ENCODE data around the gene SH3RF1.

DNA sequence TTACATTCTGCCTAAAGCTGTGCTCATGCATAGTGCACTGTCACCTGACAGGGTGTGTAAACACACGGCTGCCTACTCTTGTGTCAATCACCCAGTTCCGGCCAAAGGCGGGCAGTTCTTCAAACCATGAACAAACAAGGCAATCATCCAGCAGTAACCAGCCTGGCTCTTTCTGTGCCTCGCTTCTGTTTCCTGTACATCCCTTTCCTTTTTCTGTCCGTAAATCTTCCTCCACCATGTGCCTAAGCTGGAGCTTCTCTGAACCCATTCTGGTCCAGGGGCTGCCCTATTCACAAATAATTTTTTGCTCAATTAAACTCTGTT, 199.9 kb downstream of the SH3RF1 start:
- TF ChIP-seq, protein P1, sequence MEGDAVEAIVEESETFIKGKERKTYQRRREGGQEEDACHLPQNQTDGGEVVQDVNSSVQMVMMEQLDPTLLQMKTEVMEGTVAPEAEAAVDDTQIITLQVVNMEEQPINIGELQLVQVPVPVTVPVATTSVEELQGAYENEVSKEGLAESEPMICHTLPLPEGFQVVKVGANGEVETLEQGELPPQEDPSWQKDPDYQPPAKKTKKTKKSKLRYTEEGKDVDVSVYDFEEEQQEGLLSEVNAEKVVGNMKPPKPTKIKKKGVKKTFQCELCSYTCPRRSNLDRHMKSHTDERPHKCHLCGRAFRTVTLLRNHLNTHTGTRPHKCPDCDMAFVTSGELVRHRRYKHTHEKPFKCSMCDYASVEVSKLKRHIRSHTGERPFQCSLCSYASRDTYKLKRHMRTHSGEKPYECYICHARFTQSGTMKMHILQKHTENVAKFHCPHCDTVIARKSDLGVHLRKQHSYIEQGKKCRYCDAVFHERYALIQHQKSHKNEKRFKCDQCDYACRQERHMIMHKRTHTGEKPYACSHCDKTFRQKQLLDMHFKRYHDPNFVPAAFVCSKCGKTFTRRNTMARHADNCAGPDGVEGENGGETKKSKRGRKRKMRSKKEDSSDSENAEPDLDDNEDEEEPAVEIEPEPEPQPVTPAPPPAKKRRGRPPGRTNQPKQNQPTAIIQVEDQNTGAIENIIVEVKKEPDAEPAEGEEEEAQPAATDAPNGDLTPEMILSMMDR (IDR thresholded peaks at IDR 0.05; ENCODE audit: low read depth, low read length), result no peak
- TF ChIP-seq POLR2A (IDR thresholded peaks at IDR 0.05; ENCODE audit: extremely low read depth, insufficient read length), result no peak
- TF ChIP-seq, protein P2, sequence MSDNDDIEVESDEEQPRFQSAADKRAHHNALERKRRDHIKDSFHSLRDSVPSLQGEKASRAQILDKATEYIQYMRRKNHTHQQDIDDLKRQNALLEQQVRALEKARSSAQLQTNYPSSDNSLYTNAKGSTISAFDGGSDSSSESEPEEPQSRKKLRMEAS (IDR thresholded peaks at IDR 0.05; ENCODE audit: low read depth, low read length), result no peak
- TF ChIP-seq MYC (IDR thresholded peaks at IDR 0.05; ENCODE audit: low read depth, low read length), result no peak

All from NB4 (cell line).